ENCODE results near the gene HOXD8. TPM values are rescaled to one million over a fixed set of nuclear protein-coding genes. Genes with fewer than 3 reads are reported as not detected.

Gene HOXD8
- total and polyA plus RNA-seq, 9 donors = 13.9 to 39.3 (median 26.2) TPM

GRCh38 chr2:176169181-176169580 lies 39.7 kb downstream of the HOXD8 start:
- Histone ChIP-seq H3K9me3 (replicated peaks; ENCODE audit: control insufficient read depth, low read depth, low read length) (no peaks in the 10 kb centered on the region), H3K36me3 (ENCODE audit: control insufficient read depth, insufficient read depth, low read length) (no peaks in the 10 kb centered on the region), H3K27ac (ENCODE audit: low read length) (no peak overlapping the region), H3K4me1 (ENCODE audit: control insufficient read depth, insufficient read depth, low read length) (peaks cover 18% of the 10 kb centered on the region), H3K27me3 (ENCODE audit: control insufficient read depth, insufficient read depth, low read length) (peaks cover 78% of the 10 kb centered on the region), H3K4me3 (ENCODE audit: low read length) (no peak overlapping the region)
- no peak for DNase-seq
- 40% methylated on average over 1 of the region's 5 CpGs for WGBS (ENCODE audit: insufficient coverage)

GRCh38 chr2:176169711-176170110 lies 40.2 kb downstream of the HOXD8 start:
- WGBS (ENCODE audit: insufficient coverage) = no CpG with 5 or more reads among the region's 2 CpGs
- Histone ChIP-seq H3K4me3 (ENCODE audit: low read length) (no peak overlapping the region), H3K9me3 (replicated peaks; ENCODE audit: control insufficient read depth, low read depth, low read length) (no peaks in the 10 kb centered on the region), H3K27ac (ENCODE audit: low read length) (no peak overlapping the region), H3K36me3 (ENCODE audit: control insufficient read depth, insufficient read depth, low read length) (no peaks in the 10 kb centered on the region), H3K27me3 (ENCODE audit: control insufficient read depth, insufficient read depth, low read length) (peaks cover 78% of the 10 kb centered on the region), H3K4me1 (ENCODE audit: control insufficient read depth, insufficient read depth, low read length) (peaks cover 15% of the 10 kb centered on the region)
- no peak for DNase-seq

GRCh38 chr2:176170602-176171305 lies 41.2 kb downstream of the HOXD8 start:
- no peaks in the 10 kb centered on the region for H3K9me3 ChIP-seq (replicated peaks; ENCODE audit: control insufficient read depth, low read depth, low read length)
- H3K4me1 ChIP-seq (ENCODE audit: control insufficient read depth, insufficient read depth, low read length) = peaks cover 15% of the 10 kb centered on the region
- H3K27me3 ChIP-seq (ENCODE audit: control insufficient read depth, insufficient read depth, low read length) = peaks cover 78% of the 10 kb centered on the region
- no CpG with 5 or more reads among the region's 1 CpG for WGBS (ENCODE audit: insufficient coverage)
- no peak overlapping the region for H3K27ac ChIP-seq (ENCODE audit: low read length)
- no peak overlapping the region for H3K4me3 ChIP-seq (ENCODE audit: low read length)
- no peaks in the 10 kb centered on the region for H3K36me3 ChIP-seq (ENCODE audit: control insufficient read depth, insufficient read depth, low read length)
- no peak for DNase-seq

- Histone ChIP-seq H3K9me3 (replicated peaks; ENCODE audit: control insufficient read depth, low read depth, low read length) (no peaks in the 10 kb centered on the region), H3K36me3 (ENCODE audit: control insufficient read depth, insufficient read depth, low read length) (no peaks in the 10 kb centered on the region), H3K27me3 (ENCODE audit: control insufficient read depth, insufficient read depth, low read length) (peaks cover 75% of the 10 kb centered on the region), H3K4me3 (ENCODE audit: low read length) (no peak overlapping the region), H3K4me1 (ENCODE audit: control insufficient read depth, insufficient read depth, low read length) (peaks cover 16% of the 10 kb centered on the region), H3K27ac (ENCODE audit: low read length) (no peak overlapping the region)
- DNase-seq = peak; percentile 58
- 25% methylated on average over 47 of the region's 51 CpGs for WGBS (ENCODE audit: insufficient coverage)
These were observed 42.0 kb downstream of the HOXD8 start for GRCh38 chr2:176171351-176172006.

GRCh38 chr2:176172007-176172894 lies 42.7 kb downstream of the HOXD8 start:
- Histone ChIP-seq H3K4me3 (ENCODE audit: low read length) (no peak overlapping the region), H3K36me3 (ENCODE audit: control insufficient read depth, insufficient read depth, low read length) (no peaks in the 10 kb centered on the region), H3K9me3 (replicated peaks; ENCODE audit: control insufficient read depth, low read depth, low read length) (no peaks in the 10 kb centered on the region), H3K27me3 (ENCODE audit: control insufficient read depth, insufficient read depth, low read length) (peaks cover 78% of the 10 kb centered on the region), H3K4me1 (ENCODE audit: control insufficient read depth, insufficient read depth, low read length) (peaks cover 16% of the 10 kb centered on the region), H3K27ac (ENCODE audit: low read length) (no peak overlapping the region)
- 38% methylated on average over 36 of the region's 60 CpGs for WGBS (ENCODE audit: insufficient coverage)
- DNase-seq = no peak

GRCh38 chr2:176172895-176173566 lies 43.5 kb downstream of the HOXD8 start:
- Histone ChIP-seq H3K27me3 (ENCODE audit: control insufficient read depth, insufficient read depth, low read length) (peaks cover 85% of the 10 kb centered on the region), H3K9me3 (replicated peaks; ENCODE audit: control insufficient read depth, low read depth, low read length) (no peaks in the 10 kb centered on the region), H3K27ac (ENCODE audit: low read length) (no peak overlapping the region), H3K4me3 (ENCODE audit: low read length) (no peak overlapping the region), H3K36me3 (ENCODE audit: control insufficient read depth, insufficient read depth, low read length) (no peaks in the 10 kb centered on the region), H3K4me1 (ENCODE audit: control insufficient read depth, insufficient read depth, low read length) (peaks cover 20% of the 10 kb centered on the region)
- WGBS (ENCODE audit: insufficient coverage) = no CpG with 5 or more reads among the region's 14 CpGs
- no peak for DNase-seq

- H3K4me3 ChIP-seq (ENCODE audit: low read length) = no peak overlapping the region
- no CpG with 5 or more reads among the region's 7 CpGs for WGBS (ENCODE audit: insufficient coverage)
- no peak for DNase-seq
- no peaks in the 10 kb centered on the region for H3K36me3 ChIP-seq (ENCODE audit: control insufficient read depth, insufficient read depth, low read length)
- H3K27me3 ChIP-seq (ENCODE audit: control insufficient read depth, insufficient read depth, low read length) = peaks cover 85% of the 10 kb centered on the region
- H3K9me3 ChIP-seq (replicated peaks; ENCODE audit: control insufficient read depth, low read depth, low read length) = no peaks in the 10 kb centered on the region
- peaks cover 26% of the 10 kb centered on the region for H3K4me1 ChIP-seq (ENCODE audit: control insufficient read depth, insufficient read depth, low read length)
- no peak overlapping the region for H3K27ac ChIP-seq (ENCODE audit: low read length)
These were observed 44.3 kb downstream of the HOXD8 start for GRCh38 chr2:176173567-176174381.

- Histone ChIP-seq H3K27me3 (ENCODE audit: control insufficient read depth, insufficient read depth, low read length) (peaks cover 83% of the 10 kb centered on the region), H3K9me3 (replicated peaks; ENCODE audit: control insufficient read depth, low read depth, low read length) (no peaks in the 10 kb centered on the region), H3K4me1 (ENCODE audit: control insufficient read depth, insufficient read depth, low read length) (peaks cover 26% of the 10 kb centered on the region), H3K27ac (ENCODE audit: low read length) (peak overlapping the region; percentile 38), H3K36me3 (ENCODE audit: control insufficient read depth, insufficient read depth, low read length) (no peaks in the 10 kb centered on the region), H3K4me3 (ENCODE audit: low read length) (no peak overlapping the region)
- 42% methylated on average over 10 of the region's 14 CpGs for WGBS (ENCODE audit: insufficient coverage)
- DNase-seq = no peak
These were observed 44.9 kb downstream of the HOXD8 start for GRCh38 chr2:176174382-176174823.

Measured in muscle of leg (tissue), 11 donors.